ENCODE measurements around the gene LRRFIP1.

LRRFIP1 gene

GRCh38 chr2:237643066-237643465 lies 15.7 kb downstream of the LRRFIP1 start:
- in situ Hi-C loops (cut with HindIII; ENCODE audit: low pct_unique_long_range_greater_than_20kb, low sequenced_read_pairs): no loop called here
- no peak for DNase-seq (ENCODE audit: low read depth in 1 of 2, low spot score in 1 of 2)
- no peak for TF ChIP-seq JUND (IDR thresholded peaks at IDR 0.05; ENCODE audit: low read depth)

GRCh38 chr2:237643582-237644380 lies 16.4 kb downstream of the LRRFIP1 start:
- in situ Hi-C loops (cut with HindIII; ENCODE audit: low pct_unique_long_range_greater_than_20kb, low sequenced_read_pairs): no loop called here
- TF ChIP-seq JUND (IDR thresholded peaks at IDR 0.05; ENCODE audit: low read depth): no peak
- no peak for DNase-seq (ENCODE audit: low read depth in 1 of 2, low spot score in 1 of 2)

DNA sequence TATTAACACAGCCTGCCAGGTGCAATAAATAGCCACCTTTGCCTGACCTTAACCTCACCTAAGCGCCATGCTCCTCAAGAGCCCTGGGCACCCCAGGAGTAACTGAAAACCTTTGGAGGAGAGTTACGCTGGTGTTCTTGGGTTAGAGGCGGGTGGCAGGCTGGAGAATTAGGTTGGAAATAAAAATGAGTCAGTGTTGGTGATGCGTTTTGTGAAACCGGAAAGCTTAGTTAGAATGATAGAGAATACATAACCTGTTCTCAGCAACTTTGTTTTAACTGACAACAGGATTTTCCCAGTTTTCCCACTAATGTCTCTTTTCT lies 17.0 kb downstream of the LRRFIP1 start:
- no peak for DNase-seq (ENCODE audit: low read depth in 1 of 2, low spot score in 1 of 2)

DNA sequence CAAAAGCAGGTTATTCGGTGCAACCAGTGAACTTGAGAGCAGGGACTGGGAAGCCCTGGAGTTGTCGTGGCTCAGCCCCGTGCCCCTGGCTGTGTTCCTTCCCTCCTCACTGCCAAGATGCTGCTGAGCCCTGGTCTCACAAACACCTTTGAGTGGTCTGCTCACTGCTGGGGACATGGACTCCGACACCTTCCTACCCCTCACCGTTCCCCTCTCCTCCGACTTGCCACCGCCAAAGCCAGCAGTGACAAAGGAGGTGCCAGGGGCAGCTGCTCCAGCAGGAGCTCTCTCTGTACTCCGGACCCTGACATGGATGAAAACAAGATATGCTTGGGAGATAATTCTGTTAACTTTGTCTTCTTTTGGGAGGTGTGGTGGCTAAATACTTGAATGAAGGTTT lies 17.9 kb downstream of the LRRFIP1 start:
- DNase-seq (ENCODE audit: low read depth in 1 of 2, low spot score in 1 of 2): no peak
- in situ Hi-C loops (cut with HindIII; ENCODE audit: low pct_unique_long_range_greater_than_20kb, low sequenced_read_pairs): no loop called here
- TF ChIP-seq JUND (IDR thresholded peaks at IDR 0.05; ENCODE audit: low read depth): no peak

More for the DNA sequence above, 17.0 kb downstream of the LRRFIP1 start:
- in situ Hi-C loops (cut with HindIII; ENCODE audit: low pct_unique_long_range_greater_than_20kb, low sequenced_read_pairs): no loop called here
- no peak for TF ChIP-seq JUND (IDR thresholded peaks at IDR 0.05; ENCODE audit: low read depth)

DNA sequence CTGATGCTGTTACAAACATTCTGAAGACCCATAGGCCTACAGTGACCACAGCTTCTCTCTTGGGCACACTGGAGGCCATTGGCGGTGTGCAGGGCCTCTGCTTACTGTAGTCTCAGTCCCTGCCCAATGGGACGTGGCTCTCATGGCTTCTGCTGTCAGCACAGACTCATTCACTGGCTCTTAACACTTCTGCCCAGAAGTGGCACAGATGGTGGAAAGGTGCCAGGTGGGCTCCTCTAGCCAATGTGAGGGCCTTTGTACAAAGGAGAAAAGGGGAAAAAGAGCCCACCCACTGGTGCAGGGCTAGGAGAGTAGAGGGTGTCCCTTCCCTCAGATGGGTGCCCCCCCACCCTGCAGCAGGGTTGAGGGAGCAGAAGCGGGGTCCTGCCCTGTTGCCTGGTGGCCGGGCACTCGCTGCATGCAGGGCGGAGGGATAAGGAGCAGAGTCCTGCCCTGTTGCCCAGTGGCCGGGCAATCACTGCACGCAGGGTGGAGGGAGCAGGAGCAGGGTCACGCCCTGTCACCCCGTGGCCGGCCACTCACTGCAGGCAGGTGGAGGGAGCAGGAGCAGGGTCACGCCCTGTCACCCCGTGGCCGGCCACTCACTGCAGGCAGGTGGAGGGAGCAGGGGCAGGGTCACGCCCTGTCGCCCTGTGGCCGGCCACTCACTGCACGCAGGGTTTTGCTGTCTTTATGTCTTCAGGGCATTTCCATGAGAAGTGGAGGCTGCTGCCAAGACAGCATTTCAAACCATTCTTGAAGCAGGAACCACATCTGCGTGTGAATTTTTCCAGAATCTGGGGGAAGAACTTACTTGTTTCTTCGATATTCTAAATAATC lies 20.0 kb downstream of the LRRFIP1 start:
- no peak for DNase-seq (ENCODE audit: low read depth in 1 of 2, low spot score in 1 of 2)
- in situ Hi-C loops (cut with HindIII; ENCODE audit: low pct_unique_long_range_greater_than_20kb, low sequenced_read_pairs): no loop called here
- TF ChIP-seq JUND (IDR thresholded peaks at IDR 0.05; ENCODE audit: low read depth): no peak

GRCh38 chr2:237648016-237648381 lies 20.6 kb downstream of the LRRFIP1 start:
- TF ChIP-seq JUND (IDR thresholded peaks at IDR 0.05; ENCODE audit: low read depth): no peak
- no peak for DNase-seq (ENCODE audit: low read depth in 1 of 2, low spot score in 1 of 2)
- in situ Hi-C loops (cut with HindIII; ENCODE audit: low pct_unique_long_range_greater_than_20kb, low sequenced_read_pairs): no loop called here

GRCh38 chr2:237649541-237650454 lies 22.4 kb downstream of the LRRFIP1 start:
- no peak for TF ChIP-seq JUND (IDR thresholded peaks at IDR 0.05; ENCODE audit: low read depth)
- no peak for DNase-seq (ENCODE audit: low read depth in 1 of 2, low spot score in 1 of 2)
- in situ Hi-C loops (cut with HindIII; ENCODE audit: low pct_unique_long_range_greater_than_20kb, low sequenced_read_pairs): no loop called here

GRCh38 chr2:237650455-237650850 lies 23.1 kb downstream of the LRRFIP1 start:
- peak; percentile 74 to 91 for DNase-seq (ENCODE audit: low read depth in 1 of 2, low spot score in 1 of 2)
- TF ChIP-seq JUND (IDR thresholded peaks at IDR 0.05; ENCODE audit: low read depth): no peak
- in situ Hi-C loops (cut with HindIII; ENCODE audit: low pct_unique_long_range_greater_than_20kb, low sequenced_read_pairs): no loop called here

DNA sequence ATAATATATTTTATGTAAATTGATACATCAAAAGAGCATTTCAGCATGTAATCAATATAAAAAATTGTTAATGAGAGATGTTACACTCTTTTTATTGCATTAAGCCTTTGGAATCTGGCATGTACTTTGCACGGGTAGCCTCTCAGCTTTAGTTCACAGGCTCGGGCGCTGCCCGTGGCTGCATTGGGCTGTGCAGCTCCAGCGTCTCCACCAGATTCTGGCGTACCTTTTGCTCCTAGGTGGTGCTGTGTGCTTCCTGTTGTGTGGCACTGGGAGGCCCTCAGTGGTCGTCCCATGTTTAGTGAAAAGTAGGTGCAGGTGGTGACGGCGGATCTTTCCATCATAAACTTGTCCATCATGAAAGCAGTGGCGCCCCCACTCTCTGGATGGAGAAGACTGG lies 24.4 kb downstream of the LRRFIP1 start:
- in situ Hi-C loops (cut with HindIII; ENCODE audit: low pct_unique_long_range_greater_than_20kb, low sequenced_read_pairs): no loop called here
- no peak for TF ChIP-seq JUND (IDR thresholded peaks at IDR 0.05; ENCODE audit: low read depth)
- no peak for DNase-seq (ENCODE audit: low read depth in 1 of 2, low spot score in 1 of 2)

GRCh38 chr2:237652181-237652580 lies 24.8 kb downstream of the LRRFIP1 start:
- in situ Hi-C loops (cut with HindIII; ENCODE audit: low pct_unique_long_range_greater_than_20kb, low sequenced_read_pairs): no loop called here
- no peak for DNase-seq (ENCODE audit: low read depth in 1 of 2, low spot score in 1 of 2)

GRCh38 chr2:237652854-237653253 lies 25.5 kb downstream of the LRRFIP1 start:
- no peak for TF ChIP-seq JUND (IDR thresholded peaks at IDR 0.05; ENCODE audit: low read depth)
- no peak for DNase-seq (ENCODE audit: low read depth in 1 of 2, low spot score in 1 of 2)
- in situ Hi-C loops (cut with HindIII; ENCODE audit: low pct_unique_long_range_greater_than_20kb, low sequenced_read_pairs): no loop called here

More at GRCh38 chr2:237652181-237652580, 24.8 kb downstream of the LRRFIP1 start:
- TF ChIP-seq JUND (IDR thresholded peaks at IDR 0.05; ENCODE audit: low read depth): no peak

- DNase-seq (ENCODE audit: low read depth in 1 of 2, low spot score in 1 of 2): no peak
- in situ Hi-C loops (cut with HindIII; ENCODE audit: low pct_unique_long_range_greater_than_20kb, low sequenced_read_pairs): no loop called here
- no peak for TF ChIP-seq JUND (IDR thresholded peaks at IDR 0.05; ENCODE audit: low read depth)
These were observed 26.6 kb downstream of the LRRFIP1 start for GRCh38 chr2:237653776-237654558.

Measured in T47D (cell line).